T-helper 22 cell (primary cell): Measurements from ENCODE around the gene KCNK5.

Experiments
- DNase-seq: peaks from one replicate; pipeline ENCODE4 v3.0.0-alpha.2; 2020; ENCODE audit warnings: low read depth

Gene KCNK5

DNA sequence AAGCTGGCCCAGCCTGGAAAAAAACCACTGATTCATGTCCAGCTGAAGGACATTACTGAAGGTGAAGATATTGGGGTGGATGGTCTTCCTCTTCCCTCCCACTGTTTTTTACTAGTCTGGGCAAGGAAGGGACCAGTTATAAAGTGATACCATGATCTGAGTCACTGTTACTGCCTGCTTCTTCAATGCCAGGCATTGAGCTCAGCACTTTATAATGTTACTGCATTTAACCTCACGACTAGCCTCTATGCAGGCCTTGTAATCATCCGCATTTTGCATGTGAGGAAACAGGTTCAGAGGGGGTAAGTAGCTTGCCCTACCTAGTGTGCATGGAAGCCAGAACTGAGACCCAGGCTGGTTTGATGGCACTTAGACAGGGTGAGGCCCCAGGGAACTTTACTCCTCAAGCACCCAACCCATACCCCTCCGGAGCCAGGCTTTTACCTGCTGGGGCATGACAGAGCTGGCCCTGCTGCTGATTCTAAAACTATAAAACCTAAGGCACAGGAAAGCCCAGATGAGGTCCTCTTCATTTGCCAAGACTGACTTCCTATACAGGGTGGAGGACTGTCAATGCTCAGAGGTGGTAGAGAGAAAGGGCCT, 11.0 kb upstream of the KCNK5 start:
- DNase-seq, result no peak

DNA sequence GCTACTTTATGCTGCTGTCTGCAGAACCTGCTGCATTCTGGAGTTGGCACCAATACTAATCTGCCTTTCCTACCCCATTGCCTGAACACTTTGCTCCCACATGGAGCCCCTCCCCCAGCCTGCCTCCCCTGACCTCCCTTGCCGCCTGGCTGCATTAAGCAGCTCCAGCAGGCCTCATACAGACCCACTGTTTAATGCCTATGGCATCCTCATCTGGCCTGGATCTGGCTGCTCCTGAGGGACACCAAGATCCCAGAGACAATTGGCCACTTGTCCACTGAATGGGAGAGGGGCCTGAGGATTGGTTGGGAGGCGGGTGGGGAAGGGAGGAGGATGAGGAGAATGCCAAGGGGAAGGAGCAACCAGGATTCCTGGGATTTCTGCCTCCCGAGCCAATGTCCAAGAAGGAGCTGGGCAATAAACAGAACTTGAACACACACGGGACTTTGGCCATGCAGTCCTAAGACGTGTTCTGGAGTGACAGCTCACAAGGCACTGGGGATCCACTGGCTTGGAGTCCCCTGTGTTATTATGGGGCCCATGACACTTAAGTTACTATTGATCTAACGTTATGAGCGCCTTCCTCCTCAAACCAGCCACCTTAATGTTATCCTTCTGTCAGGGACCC, 10.4 kb upstream of the KCNK5 start:
- DNase-seq, result no peak

DNA sequence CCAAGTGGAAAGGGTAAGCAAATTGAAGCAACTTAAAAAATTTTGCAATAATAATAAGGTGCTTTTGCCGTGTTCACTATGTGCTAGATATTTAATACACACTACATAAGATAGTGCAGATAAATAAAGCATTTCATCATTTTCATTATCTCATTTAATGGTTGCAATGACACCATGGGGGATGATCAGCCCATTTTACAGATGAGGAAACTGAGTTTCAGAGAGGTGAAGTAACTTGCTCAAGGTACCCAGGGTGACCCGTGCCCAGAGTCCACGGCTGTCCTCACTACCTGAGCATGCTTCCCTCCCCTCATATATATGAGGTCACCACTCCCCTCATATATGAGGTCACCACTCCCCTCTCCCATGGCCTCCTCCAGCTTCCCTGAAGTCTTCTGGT, 7.5 kb upstream of the KCNK5 start:
- DNase-seq, result no peak

- no peak for DNase-seq
Measured at GRCh38 chr6:39233333-39233732, 4.1 kb upstream of the KCNK5 start.

DNA sequence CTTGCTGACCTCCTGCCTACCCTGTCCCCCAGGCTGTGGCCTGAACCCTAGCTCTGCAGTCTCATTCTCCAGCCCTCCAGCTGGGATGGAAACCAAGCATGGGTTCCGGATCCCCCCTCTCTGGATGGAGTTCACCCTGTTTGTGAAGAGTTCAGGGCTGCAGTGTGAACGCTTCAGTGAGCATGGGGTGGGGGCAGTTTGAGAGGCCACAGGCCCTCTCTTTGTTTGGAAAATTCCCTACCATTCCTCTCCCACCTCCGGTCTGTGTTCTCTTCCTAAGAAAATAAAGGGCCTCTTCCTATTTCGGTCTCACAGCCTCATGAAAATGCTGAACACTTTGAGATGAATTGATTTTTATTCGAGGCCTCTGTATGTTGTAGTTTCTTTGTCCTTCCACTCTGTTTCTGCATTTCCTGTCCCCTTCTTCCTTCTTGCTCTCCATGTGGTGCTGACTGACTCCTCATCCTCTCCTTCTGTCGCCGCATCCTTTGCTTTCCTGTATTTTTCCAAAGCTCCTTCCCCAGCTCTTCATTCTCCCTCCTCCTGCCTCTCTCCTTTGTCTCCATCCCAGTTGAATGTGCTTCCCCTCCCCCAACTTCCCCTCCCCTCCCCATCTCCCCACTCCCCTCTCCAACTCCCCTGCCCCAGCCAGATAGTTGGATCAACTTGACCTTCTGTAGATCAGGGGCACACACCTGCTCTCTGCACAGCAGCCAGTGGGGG, 2.4 kb upstream of the KCNK5 start:
- no peak for DNase-seq

GRCh38 chr6:39230654-39231035, 1.4 kb upstream of the KCNK5 start:
- no peak for DNase-seq

- DNase-seq, result no peak
Measured at GRCh38 chr6:39228111-39228971, 934 bp downstream of the KCNK5 start.

DNA sequence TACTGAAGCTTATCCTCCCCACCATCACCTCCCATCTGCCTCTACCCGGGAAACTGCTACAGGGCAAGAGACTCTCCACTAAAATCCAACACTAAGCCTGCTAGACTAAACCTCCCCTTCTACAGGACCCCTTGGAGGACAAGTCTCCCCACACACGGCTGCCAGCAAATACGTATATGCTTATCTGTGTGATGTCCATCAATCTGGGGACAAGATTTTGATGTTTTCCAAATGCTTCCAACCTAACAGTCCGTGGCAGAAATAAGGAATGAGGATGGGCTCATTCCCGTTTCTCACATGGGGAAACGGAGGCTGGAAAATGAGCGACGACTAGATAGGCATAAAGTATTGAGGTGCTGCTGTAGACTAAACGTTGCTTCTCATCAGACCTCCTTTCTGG, 1.8 kb downstream of the KCNK5 start:
- DNase-seq, result no peak

GRCh38 chr6:39226639-39227329, 2.5 kb downstream of the KCNK5 start:
- DNase-seq, result no peak

DNA sequence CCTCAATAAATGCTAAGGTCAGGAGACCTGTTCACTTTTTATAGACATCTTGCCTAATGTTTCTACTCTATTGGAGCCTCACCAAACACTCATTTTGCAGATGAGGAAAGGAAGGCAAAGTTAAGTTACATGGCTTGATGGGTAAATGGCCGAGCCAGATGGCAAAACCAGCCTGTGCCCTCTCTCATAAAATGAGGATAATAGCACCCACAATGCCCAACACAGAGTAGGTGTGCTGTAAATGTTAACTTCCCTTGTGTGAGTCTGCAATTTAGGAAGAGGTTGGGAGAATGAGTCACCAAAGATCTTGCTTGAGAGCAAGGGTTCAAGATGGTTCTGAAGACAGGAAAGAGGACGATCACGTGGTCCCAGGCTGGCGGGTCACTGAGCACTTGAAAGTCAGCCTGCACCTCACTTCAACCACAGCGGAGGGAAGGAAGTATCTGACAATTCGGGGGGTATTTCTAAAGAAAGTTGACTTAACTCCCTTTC, 3.3 kb downstream of the KCNK5 start:
- no peak for DNase-seq

- no peak for DNase-seq
Measured at GRCh38 chr6:39225543-39225942, 3.7 kb downstream of the KCNK5 start.

- no peak for DNase-seq
Measured at GRCh38 chr6:39224523-39225182, 4.6 kb downstream of the KCNK5 start.

DNA sequence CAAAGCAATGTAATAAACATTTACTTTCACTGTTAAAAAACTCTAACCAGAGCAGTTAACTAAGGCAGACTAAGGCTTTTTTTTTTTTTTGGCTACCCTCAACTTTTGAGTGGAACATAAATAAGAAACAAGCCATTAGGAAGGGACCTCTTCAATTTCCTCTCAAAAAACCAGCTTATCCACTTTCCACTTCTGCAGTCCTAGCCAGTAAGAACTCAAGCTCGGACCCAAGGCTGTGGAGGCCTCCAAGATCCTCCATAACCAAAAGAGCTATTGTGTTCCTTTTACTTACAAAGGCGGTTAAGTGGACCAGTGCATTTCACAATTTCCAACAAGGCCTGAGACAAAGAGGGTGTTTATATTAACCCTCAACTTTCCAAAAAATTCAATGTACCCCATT, 5.3 kb downstream of the KCNK5 start:
- no peak for DNase-seq

DNA sequence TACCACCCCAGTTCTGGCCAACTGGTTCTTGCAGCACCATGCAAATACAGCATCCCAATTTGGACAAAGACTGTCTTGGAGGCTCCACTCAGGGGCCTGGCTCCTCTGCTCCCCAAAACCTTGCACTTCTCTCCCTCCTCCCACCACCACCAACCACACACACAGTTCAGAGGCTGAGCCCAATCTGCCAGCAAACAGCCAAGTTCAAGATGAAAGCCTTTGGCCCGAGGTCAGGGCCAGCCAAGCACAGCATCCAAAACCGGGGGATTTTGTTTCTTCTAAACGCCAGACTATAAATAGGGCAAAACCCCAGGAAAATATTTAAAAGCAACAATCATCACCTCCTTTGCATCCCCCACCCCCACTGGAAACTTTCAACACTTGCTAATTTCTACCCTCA, 5.7 kb downstream of the KCNK5 start:
- DNase-seq, result no peak

- DNase-seq, result no peak
Measured at GRCh38 chr6:39223061-39223460, 6.2 kb downstream of the KCNK5 start.

DNA sequence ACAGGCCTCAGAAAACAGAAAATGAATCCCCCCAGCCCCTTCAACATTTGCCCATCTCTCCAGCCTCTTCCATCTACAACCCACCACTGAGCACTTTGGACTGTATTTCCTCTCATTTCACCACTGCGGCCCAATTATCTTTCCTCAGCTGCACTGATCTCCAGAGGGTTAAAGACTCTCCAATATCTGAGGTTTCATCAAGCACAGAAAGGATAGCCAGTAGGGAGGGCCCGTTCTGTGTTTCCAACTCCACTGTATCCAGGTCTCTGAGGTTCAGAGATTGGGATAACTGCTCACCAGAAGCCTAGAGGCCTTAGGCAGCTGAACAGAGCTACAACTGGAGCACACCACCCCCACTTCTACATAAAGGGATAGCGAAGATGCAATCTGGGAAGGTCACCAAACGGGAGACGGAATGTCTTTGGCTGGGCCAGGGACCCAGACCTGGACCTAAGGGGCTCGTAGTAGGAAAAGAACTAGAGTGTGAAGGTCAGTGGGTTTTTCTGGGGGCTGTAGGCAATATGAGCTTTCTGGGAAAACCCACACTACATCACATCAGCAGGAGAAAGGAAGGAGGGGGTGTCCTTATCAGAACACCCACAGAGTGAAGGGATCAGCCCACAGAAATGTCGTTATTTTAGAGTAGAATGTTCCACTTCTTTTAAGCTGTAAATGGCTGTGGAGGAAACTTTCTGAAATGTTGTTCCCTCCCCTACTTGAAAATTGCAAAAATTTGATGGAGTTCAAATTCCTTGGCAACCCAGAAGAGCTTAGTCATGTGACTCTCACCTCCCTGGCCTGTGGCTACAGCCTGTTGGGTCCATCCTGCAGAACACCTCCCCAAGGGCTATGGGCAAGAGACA, 7.3 kb downstream of the KCNK5 start:
- DNase-seq, result no peak

DNA sequence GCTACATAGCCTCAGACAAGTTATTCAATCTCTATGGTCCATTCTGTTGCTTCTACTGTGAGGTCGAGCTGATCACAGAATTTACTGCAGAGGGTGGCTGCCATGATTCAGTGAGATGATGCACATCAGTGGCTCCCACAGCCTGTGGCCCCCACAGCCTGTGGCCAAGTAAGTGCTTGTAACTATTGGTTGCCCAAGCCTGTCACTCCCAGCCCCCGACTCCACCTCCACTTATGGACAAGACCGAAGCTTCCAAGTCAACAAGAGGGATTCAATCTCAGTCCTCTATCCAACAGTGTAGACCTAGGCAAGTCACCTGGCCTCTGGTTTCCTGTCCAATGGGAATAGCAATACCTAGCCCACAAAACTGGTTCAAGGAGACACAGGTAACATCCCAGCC, 8.2 kb downstream of the KCNK5 start:
- DNase-seq, result no peak

GRCh38 chr6:39218868-39219567, 10.3 kb downstream of the KCNK5 start:
- DNase-seq, result no peak

GRCh38 chr6:39217177-39217864, 12.0 kb downstream of the KCNK5 start:
- no peak for DNase-seq
